HepG2 (cell line): ENCODE measurements around the gene FAM156B. TPM values are rescaled to one million over a fixed set of nuclear protein-coding genes. Genes with fewer than 3 reads are reported as not detected.

Experiments
- BHLHE40 ChIP-seq: IDR thresholded peaks from 2 replicates; pipeline ENCODE4 v1.6.1; 2011; ENCODE audit warnings: low read length, improper control_type of control experiment
- HMG20B ChIP-seq: conservative IDR thresholded peaks from 2 replicates; pipeline ENCODE4 v1.6.1; 2016; ENCODE audit warnings: missing genetic modification reagents, missing compliant biosample characterization
- IRX3 ChIP-seq: sonication (generic); formaldehyde crosslinking; IDR thresholded peaks from 2 replicates; pipeline ENCODE4 v1.8.1; 2023; ENCODE audit warnings: mild to moderate bottlenecking, low read depth, missing genetic modification reagents, borderline replicate concordance
- KMT2A ChIP-seq: sonication (generic); formaldehyde crosslinking; IDR thresholded peaks from 2 replicates; pipeline ENCODE4 v1.4.0; 2020; ENCODE audit warnings: missing genetic modification reagents
- MATR3 ChIP-seq: sonication (generic); formaldehyde crosslinking; IDR thresholded peaks from 2 replicates; pipeline ENCODE4 v1.4.0; 2020; ENCODE audit warnings: missing genetic modification reagents
- RFX1 ChIP-seq: fragments of 450-650 bp; IDR thresholded peaks from 2 replicates; pipeline ENCODE4 v1.6.1; 2017
- RFX5 ChIP-seq: IDR thresholded peaks from 2 replicates; pipeline ENCODE4 v1.6.1; 2011; ENCODE audit warnings: low read depth, low read length, improper control_type of control experiment
- SMARCC2 ChIP-seq: fragments of 450-650 bp; IDR thresholded peaks from 2 replicates; pipeline ENCODE4 v1.6.1; 2017; ENCODE audit warnings: antibody characterized with exemption, mild to moderate bottlenecking
- SP140L ChIP-seq: sonication (generic); formaldehyde crosslinking; IDR thresholded peaks from 2 replicates; pipeline ENCODE4 v1.4.0; 2020; ENCODE audit warnings: missing genetic modification reagents, borderline replicate concordance
- THAP11 ChIP-seq: IDR thresholded peaks from 2 replicates; pipeline ENCODE4 v1.6.1; 2016; ENCODE audit warnings: missing biosample characterization, missing genetic modification reagents
- ZNF605 ChIP-seq: sonication (generic); formaldehyde crosslinking; IDR thresholded peaks from 2 replicates; pipeline ENCODE4 v1.8.0; 2022; ENCODE audit warnings: mild to moderate bottlenecking, missing genetic modification reagents
- ZNF670 ChIP-seq: sonication (generic); formaldehyde crosslinking; IDR thresholded peaks from 2 replicates; pipeline ENCODE4 v1.8.0; 2022; ENCODE audit warnings: mild to moderate bottlenecking, missing genetic modification reagents, borderline replicate concordance
- polyA plus RNA-seq, 8 experiments: library from polyadenylated mRNA; depleted of rRNA in 3 of 8; stranded (reverse) in 7 of 8; unstranded in 1 of 8; fragments of >200 nt; fragmentation: Illumina TruSeq in 4 of 8; extraction: Trizol in 4 of 8; gene quantifications; 2 replicates each; pipeline versions ENCODE4 v1.2.1 to v1.2.3, GENCODE V29; 2011 to 2016; ENCODE audit warnings: low read depth in 4 of 8, missing spikeins in 1 of 8, mixed read lengths in 1 of 8; ENCODE audit not compliant: insufficient read depth in 1 of 8
- total RNA-seq, 5 experiments: library from RNA; depleted of rRNA; stranded (reverse); fragments of >200 nt; fragmentation: Illumina TruSeq; extraction: Trizol; gene quantifications; 2 replicates each; pipeline ENCODE4 v1.2.3, GENCODE V29; 2016; ENCODE audit warnings: low read depth in 1 of 5
- TF ChIP-seq, protein P1 (sequence below): sonication (generic); formaldehyde crosslinking; IDR thresholded peaks from 2 replicates; pipeline ENCODE4 v1.4.0; 2020; ENCODE audit warnings: missing genetic modification reagents
- TF ChIP-seq, protein P2 (sequence below): sonication (generic); formaldehyde crosslinking; IDR thresholded peaks from 2 replicates; pipeline ENCODE4 v1.4.0; 2020; ENCODE audit warnings: missing genetic modification reagents; ENCODE audit errors: not compliant biosample characterization
- TF ChIP-seq, protein P3 (sequence below): sonication (generic); formaldehyde crosslinking; IDR thresholded peaks from 2 replicates; pipeline ENCODE4 v1.4.0; 2020; ENCODE audit warnings: missing genetic modification reagents, borderline replicate concordance
- TF ChIP-seq, protein P4 (sequence below): IDR thresholded peaks from 2 replicates; pipeline ENCODE4 v1.6.1; 2016; ENCODE audit warnings: missing compliant biosample characterization, missing genetic modification reagents, borderline replicate concordance
- TF ChIP-seq, protein P5 (sequence below): sonication (generic); formaldehyde crosslinking; IDR thresholded peaks from 2 replicates; pipeline ENCODE4 v1.8.0; 2023; ENCODE audit warnings: mild to moderate bottlenecking, missing genetic modification reagents
- TF ChIP-seq, protein P6 (sequence below): sonication (generic); formaldehyde crosslinking; conservative IDR thresholded peaks from 2 replicates; pipeline ENCODE4 v1.8.0; 2022; ENCODE audit warnings: low read depth, missing genetic modification reagents

FAM156B gene
- total and polyA plus RNA-seq, 2 of the 13 experiments (the other 11 are each of a cell fraction or from before 2014, with no cell fraction given): 7.8 to 82.1 TPM

DNA sequence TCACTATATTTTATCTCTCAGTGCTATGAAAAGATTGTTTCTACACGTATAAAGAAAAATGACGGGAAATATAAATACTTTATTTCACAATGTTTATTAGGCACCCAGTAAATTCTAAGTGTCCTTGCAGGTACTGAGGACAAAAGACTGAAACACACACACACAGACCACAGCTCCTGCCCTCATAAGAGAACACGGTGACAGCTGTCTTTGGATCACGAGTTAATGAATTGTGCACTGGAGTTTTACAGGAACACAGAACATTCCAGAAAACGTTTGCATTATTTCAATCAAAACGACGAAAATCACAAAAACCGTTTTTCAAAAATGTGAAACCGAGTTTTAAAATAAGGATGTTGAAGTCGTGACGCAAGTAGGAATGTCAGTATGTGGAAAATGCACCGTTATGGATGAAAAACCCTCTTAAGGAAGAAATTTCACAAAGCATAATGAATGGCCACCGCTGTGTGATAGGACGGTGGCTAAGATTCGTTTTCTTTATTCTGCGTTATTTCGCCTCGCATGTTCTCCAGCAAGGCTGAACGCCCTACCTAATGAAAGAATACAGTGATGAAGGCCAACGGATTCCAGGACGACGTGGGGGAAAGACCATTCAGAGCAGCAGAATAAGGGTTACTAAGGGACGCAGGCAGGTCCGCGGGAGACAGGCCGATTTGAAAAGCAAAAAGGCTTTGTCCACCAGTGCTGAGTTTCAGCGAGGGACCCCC, 37.0 kb downstream of the FAM156B start (continued):
- TF ChIP-seq, protein P1, sequence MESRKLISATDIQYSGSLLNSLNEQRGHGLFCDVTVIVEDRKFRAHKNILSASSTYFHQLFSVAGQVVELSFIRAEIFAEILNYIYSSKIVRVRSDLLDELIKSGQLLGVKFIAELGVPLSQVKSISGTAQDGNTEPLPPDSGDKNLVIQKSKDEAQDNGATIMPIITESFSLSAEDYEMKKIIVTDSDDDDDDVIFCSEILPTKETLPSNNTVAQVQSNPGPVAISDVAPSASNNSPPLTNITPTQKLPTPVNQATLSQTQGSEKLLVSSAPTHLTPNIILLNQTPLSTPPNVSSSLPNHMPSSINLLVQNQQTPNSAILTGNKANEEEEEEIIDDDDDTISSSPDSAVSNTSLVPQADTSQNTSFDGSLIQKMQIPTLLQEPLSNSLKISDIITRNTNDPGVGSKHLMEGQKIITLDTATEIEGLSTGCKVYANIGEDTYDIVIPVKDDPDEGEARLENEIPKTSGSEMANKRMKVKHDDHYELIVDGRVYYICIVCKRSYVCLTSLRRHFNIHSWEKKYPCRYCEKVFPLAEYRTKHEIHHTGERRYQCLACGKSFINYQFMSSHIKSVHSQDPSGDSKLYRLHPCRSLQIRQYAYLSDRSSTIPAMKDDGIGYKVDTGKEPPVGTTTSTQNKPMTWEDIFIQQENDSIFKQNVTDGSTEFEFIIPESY (CRISPR knock-in tag): no peak
- TF ChIP-seq, protein P2, sequence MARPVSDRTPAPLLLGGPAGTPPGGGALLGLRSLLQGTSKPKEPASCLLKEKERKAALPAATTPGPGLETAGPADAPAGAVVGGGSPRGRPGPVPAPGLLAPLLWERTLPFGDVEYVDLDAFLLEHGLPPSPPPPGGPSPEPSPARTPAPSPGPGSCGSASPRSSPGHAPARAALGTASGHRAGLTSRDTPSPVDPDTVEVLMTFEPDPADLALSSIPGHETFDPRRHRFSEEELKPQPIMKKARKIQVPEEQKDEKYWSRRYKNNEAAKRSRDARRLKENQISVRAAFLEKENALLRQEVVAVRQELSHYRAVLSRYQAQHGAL (CRISPR knock-in tag): no peak
- TF ChIP-seq, protein P3, sequence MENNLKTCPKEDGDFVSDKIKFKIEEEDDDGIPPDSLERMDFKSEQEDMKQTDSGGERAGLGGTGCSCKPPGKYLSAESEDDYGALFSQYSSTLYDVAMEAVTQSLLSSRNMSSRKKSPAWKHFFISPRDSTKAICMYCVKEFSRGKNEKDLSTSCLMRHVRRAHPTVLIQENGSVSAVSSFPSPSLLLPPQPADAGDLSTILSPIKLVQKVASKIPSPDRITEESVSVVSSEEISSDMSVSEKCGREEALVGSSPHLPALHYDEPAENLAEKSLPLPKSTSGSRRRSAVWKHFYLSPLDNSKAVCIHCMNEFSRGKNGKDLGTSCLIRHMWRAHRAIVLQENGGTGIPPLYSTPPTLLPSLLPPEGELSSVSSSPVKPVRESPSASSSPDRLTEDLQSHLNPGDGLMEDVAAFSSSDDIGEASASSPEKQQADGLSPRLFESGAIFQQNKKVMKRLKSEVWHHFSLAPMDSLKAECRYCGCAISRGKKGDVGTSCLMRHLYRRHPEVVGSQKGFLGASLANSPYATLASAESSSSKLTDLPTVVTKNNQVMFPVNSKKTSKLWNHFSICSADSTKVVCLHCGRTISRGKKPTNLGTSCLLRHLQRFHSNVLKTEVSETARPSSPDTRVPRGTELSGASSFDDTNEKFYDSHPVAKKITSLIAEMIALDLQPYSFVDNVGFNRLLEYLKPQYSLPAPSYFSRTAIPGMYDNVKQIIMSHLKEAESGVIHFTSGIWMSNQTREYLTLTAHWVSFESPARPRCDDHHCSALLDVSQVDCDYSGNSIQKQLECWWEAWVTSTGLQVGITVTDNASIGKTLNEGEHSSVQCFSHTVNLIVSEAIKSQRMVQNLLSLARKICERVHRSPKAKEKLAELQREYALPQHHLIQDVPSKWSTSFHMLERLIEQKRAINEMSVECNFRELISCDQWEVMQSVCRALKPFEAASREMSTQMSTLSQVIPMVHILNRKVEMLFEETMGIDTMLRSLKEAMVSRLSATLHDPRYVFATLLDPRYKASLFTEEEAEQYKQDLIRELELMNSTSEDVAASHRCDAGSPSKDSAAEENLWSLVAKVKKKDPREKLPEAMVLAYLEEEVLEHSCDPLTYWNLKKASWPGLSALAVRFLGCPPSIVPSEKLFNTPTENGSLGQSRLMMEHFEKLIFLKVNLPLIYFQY: no peak
- TF ChIP-seq ZNF670 (CRISPR knock-in tag) (no peak), THAP11 (CRISPR knock-in tag) (no peak), IRX3 (CRISPR knock-in tag) (0 out of 2 replicates have a peak, but pooled peaks have one; percentile 14), SMARCC2 (no peak), HMG20B (no peak), SP140L (CRISPR knock-in tag) (no peak), RFX5 (peak; percentile 35; the same call in 1 of the 2 replicates), ZNF605 (CRISPR knock-in tag) (0 out of 2 replicates have a peak, but pooled peaks have one; percentile 27), BHLHE40 (no peak), KMT2A (CRISPR knock-in tag) (0 out of 2 replicates have a peak, but pooled peaks have one; percentile 18), MATR3 (CRISPR knock-in tag) (no peak), RFX1 (no peak)
- TF ChIP-seq, protein P4, sequence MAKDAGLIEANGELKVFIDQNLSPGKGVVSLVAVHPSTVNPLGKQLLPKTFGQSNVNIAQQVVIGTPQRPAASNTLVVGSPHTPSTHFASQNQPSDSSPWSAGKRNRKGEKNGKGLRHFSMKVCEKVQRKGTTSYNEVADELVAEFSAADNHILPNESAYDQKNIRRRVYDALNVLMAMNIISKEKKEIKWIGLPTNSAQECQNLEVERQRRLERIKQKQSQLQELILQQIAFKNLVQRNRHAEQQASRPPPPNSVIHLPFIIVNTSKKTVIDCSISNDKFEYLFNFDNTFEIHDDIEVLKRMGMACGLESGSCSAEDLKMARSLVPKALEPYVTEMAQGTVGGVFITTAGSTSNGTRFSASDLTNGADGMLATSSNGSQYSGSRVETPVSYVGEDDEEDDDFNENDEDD (CRISPR knock-in tag): peak; percentile 39; the same call in 1 of the 2 replicates
- TF ChIP-seq, protein P5, sequence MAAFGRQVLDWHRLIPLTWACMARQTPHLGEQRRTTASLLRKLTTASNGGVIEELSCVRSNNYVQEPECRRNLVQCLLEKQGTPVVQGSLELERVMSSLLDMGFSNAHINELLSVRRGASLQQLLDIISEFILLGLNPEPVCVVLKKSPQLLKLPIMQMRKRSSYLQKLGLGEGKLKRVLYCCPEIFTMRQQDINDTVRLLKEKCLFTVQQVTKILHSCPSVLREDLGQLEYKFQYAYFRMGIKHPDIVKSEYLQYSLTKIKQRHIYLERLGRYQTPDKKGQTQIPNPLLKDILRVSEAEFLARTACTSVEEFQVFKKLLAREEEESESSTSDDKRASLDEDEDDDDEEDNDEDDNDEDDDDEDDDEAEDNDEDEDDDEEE (CRISPR knock-in tag): 0 out of 2 replicates have a peak, but pooled peaks have one; percentile 23
- TF ChIP-seq, protein P6, sequence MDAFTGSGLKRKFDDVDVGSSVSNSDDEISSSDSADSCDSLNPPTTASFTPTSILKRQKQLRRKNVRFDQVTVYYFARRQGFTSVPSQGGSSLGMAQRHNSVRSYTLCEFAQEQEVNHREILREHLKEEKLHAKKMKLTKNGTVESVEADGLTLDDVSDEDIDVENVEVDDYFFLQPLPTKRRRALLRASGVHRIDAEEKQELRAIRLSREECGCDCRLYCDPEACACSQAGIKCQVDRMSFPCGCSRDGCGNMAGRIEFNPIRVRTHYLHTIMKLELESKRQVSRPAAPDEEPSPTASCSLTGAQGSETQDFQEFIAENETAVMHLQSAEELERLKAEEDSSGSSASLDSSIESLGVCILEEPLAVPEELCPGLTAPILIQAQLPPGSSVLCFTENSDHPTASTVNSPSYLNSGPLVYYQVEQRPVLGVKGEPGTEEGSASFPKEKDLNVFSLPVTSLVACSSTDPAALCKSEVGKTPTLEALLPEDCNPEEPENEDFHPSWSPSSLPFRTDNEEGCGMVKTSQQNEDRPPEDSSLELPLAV: no peak
